NB4 (cell line): ENCODE data around the gene ATXN3L.

ENCODE experiments used
- CTCF ChIP-seq: IDR thresholded peaks from one replicate; pipeline ENCODE4 v1.5.1; 2012; ENCODE audit warnings: low read depth, low read length
- MYC ChIP-seq: IDR thresholded peaks from 2 replicates; pipeline ENCODE4 v1.6.1; 2011; ENCODE audit warnings: low read depth, low read length
- POLR2A ChIP-seq: IDR thresholded peaks from 2 replicates; pipeline ENCODE4 v1.6.1; 2011; ENCODE audit warnings: mild to moderate bottlenecking; ENCODE audit not compliant: insufficient read length; ENCODE audit errors: extremely low read depth
- TF ChIP-seq, protein P1 (sequence below): IDR thresholded peaks from 2 replicates; pipeline ENCODE4 v1.6.1; 2011; ENCODE audit warnings: low read depth, low read length

GRCh38 chrX:13345037-13345436 lies 25.2 kb upstream of the ATXN3L start:
- TF ChIP-seq CTCF (no peak), POLR2A (no peak), MYC (no peak)
- TF ChIP-seq, protein P1, sequence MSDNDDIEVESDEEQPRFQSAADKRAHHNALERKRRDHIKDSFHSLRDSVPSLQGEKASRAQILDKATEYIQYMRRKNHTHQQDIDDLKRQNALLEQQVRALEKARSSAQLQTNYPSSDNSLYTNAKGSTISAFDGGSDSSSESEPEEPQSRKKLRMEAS, result no peak
